HepG2 (cell line): Measurements from ENCODE around the gene CTTNBP2NL. TPM values are rescaled to one million over a fixed set of nuclear protein-coding genes. Genes with fewer than 3 reads are reported as not detected.

ENCODE experiments used
- ATAC-seq: fragments of 200-7000 bp; cut with Tn5 transposase; 3 replicates; pipeline ENCODE4 v1.9.1; 2020; ENCODE audit warnings: mild to moderate bottlenecking, moderate library complexity
- BruUV-seq: library from RNA; stranded (reverse); fragments of 400-500 nt; replicated peaks from 2 replicates; lab custom pipeline; 2021; lab: Mats Ljungman, UMichigan
- CTCF ChIA-PET: fragments of 300-600 bp; formaldehyde crosslinking; extraction: SDS; loops from one replicate; lab custom pipeline; 2021; ENCODE audit warnings: low total read pairs, inconsistent platforms, low intra/inter-chr PET ratio; lab: Yijun Ruan, JAX
- POLR2A ChIA-PET: fragments of 350-600 bp; sonication (Branson Sonifier 250); formaldehyde crosslinking; loops from one replicate; lab custom pipeline; 2020; ENCODE audit warnings: antibody characterized with exemption, inconsistent platforms; lab: Yijun Ruan, JAX
- DNase-seq: peaks from one replicate; pipeline ENCODE4 v3.0.0-alpha.2; 2015; ENCODE audit warnings: low spot score
- FAIRE-seq: peaks from 3 replicates; lab custom pipeline; 2011; peaks lifted over from hg19 to GRCh38; lab: Jason Lieb, UNC
- H2AFZ ChIP-seq: one replicate; pipeline ENCODE4 v1.6.1; 2011; ENCODE audit warnings: low read length, inconsistent platforms
- H3K27ac ChIP-seq: fragments of 300-600 bp; 3 replicates; pipeline ENCODE4 v1.8.0; 2011; ENCODE audit warnings: mixed run types, mild to moderate bottlenecking, mixed read lengths, low read length, inconsistent platforms; ENCODE audit not compliant: insufficient read depth; ENCODE audit errors: extremely low read length
- H3K27me3 ChIP-seq, 2 experiments: fragments of 200-600 bp in 1 of 2; 2 replicates in 1 of 2; 3 replicates in 1 of 2; pipeline versions ENCODE4 v1.6.0 to v1.8.0; 2011; ENCODE audit warnings: low read length in 2 of 2, mild to moderate bottlenecking in 2 of 2, moderate library complexity in 2 of 2, inconsistent platforms in 1 of 2; ENCODE audit not compliant: insufficient read depth in 2 of 2, control insufficient read depth in 1 of 2
- H3K36me3 ChIP-seq, 2 experiments: fragments of 200-600 bp in 1 of 2; replicated peaks in 1 of 2; 2 replicates in 1 of 2; 3 replicates in 1 of 2; pipeline versions ENCODE4 v1.5.1 to v1.8.0; 2011; ENCODE audit warnings: low read length in 2 of 2, inconsistent platforms in 1 of 2; ENCODE audit not compliant: insufficient read depth in 2 of 2, control insufficient read depth in 1 of 2
- H3K4me1 ChIP-seq: 2 replicates; pipeline ENCODE4 v1.5.1; 2012; ENCODE audit warnings: low read length, inconsistent platforms; ENCODE audit not compliant: insufficient read depth
- H3K4me2 ChIP-seq: 2 replicates; pipeline ENCODE4 v1.6.0; 2011; ENCODE audit warnings: low read depth, low read length, inconsistent platforms
- H3K4me3 ChIP-seq, 3 experiments: fragments of 200-600 bp in 1 of 3; sonication (generic), shearing (Covaris generic) in 1 of 3; replicated peaks in 1 of 3; 2 replicates each; pipeline ENCODE4 v1.5.1; 2011 to 2016; ENCODE audit warnings: low read length in 3 of 3, inconsistent platforms in 2 of 3, low read depth in 2 of 3, mild to moderate bottlenecking in 2 of 3, control low read depth in 1 of 3, mixed read lengths in 1 of 3; ENCODE audit not compliant: insufficient read depth in 1 of 3
- H3K79me2 ChIP-seq: one replicate; pipeline ENCODE4 v1.6.1; 2011; ENCODE audit warnings: low read length, inconsistent platforms; ENCODE audit not compliant: insufficient read depth
- H3K9ac ChIP-seq: 2 replicates; pipeline ENCODE4 v1.6.0; 2011; ENCODE audit warnings: mild to moderate bottlenecking, low read depth, low read length, inconsistent platforms; ENCODE audit not compliant: insufficient read depth
- H3K9me3 ChIP-seq: 2 replicates; pipeline ENCODE4 v1.5.1; 2012; ENCODE audit warnings: mild to moderate bottlenecking, low read length
- H4K20me1 ChIP-seq: 2 replicates; pipeline ENCODE4 v1.6.0; 2011; ENCODE audit warnings: inconsistent platforms, mild to moderate bottlenecking, low read length, moderate library complexity; ENCODE audit not compliant: insufficient read depth
- BCL6 ChIP-seq: IDR thresholded peaks from 2 replicates; pipeline ENCODE4 v1.6.1; 2016; ENCODE audit warnings: missing genetic modification reagents, missing compliant biosample characterization
- GABPB1 ChIP-seq: IDR thresholded peaks from 2 replicates; pipeline ENCODE4 v1.6.1; 2016; ENCODE audit warnings: mild to moderate bottlenecking, missing genetic modification reagents, moderate library complexity, missing compliant biosample characterization
- HMGXB4 ChIP-seq, 2 experiments: sonication (generic) in 1 of 2; formaldehyde crosslinking in 1 of 2; IDR thresholded peaks; 2 replicates each; pipeline versions ENCODE4 v1.4.0 to v1.6.1; 2018 to 2020; ENCODE audit warnings: missing genetic modification reagents in 2 of 2, borderline replicate concordance in 1 of 2, low read depth in 1 of 2, mild to moderate bottlenecking in 1 of 2, missing biosample characterization in 1 of 2
- ZMYM3 ChIP-seq: sonication (generic); formaldehyde crosslinking; IDR thresholded peaks from 2 replicates; pipeline ENCODE4 v1.5.1; 2020; ENCODE audit warnings: mild to moderate bottlenecking, missing genetic modification reagents
- ZNF407 ChIP-seq: sonication (generic); formaldehyde crosslinking; IDR thresholded peaks from one replicate; pipeline ENCODE4 v1.5.1; 2020; ENCODE audit warnings: mild to moderate bottlenecking, missing genetic modification reagents; ENCODE audit errors: not compliant biosample characterization
- ZNF687 ChIP-seq: sonication (generic); formaldehyde crosslinking; IDR thresholded peaks from 2 replicates; pipeline ENCODE4 v1.5.1; 2020; ENCODE audit warnings: mild to moderate bottlenecking, missing genetic modification reagents, moderate library complexity
- ZNF777 ChIP-seq: sonication (generic); formaldehyde crosslinking; IDR thresholded peaks from 2 replicates; pipeline ENCODE4 v1.4.0; 2020; ENCODE audit warnings: missing genetic modification reagents
- WGBS: methylation state at CpG from one replicate; pipeline ENCODE4 v1.1.6; 2017; ENCODE audit warnings: low lambda C conversion rate; 5-methylcytosine and 5-hydroxymethylcytosine counted together
- in situ Hi-C: cut with HindIII; loops from 2 replicates; pipeline ENCODE4 v1.10.0; 2017; ENCODE audit warnings: low pct_unique_long_range_greater_than_20kb; ENCODE audit not compliant: extremely low pct_ligation_motif_present
- intact Hi-C: fragments of 100-400 bp; cut with micrococcal nuclease; formaldehyde crosslinking; loops from one replicate; pipeline ENCODE4 v1.10.0; 2022; ENCODE audit not compliant: unreplicated experiment
- polyA plus RNA-seq, 8 experiments: library from polyadenylated mRNA; depleted of rRNA in 3 of 8; stranded (reverse) in 7 of 8; unstranded in 1 of 8; fragments of >200 nt; fragmentation: Illumina TruSeq in 4 of 8; extraction: Trizol in 4 of 8; gene quantifications; 2 replicates each; pipeline versions ENCODE4 v1.2.1 to v1.2.3, GENCODE V29; 2011 to 2016; ENCODE audit warnings: low read depth in 4 of 8, missing spikeins in 1 of 8, mixed read lengths in 1 of 8; ENCODE audit not compliant: insufficient read depth in 1 of 8
- total RNA-seq, 5 experiments: library from RNA; depleted of rRNA; stranded (reverse); fragments of >200 nt; fragmentation: Illumina TruSeq; extraction: Trizol; gene quantifications; 2 replicates each; pipeline ENCODE4 v1.2.3, GENCODE V29; 2016; ENCODE audit warnings: low read depth in 1 of 5

CTTNBP2NL gene
- total and polyA plus RNA-seq, 2 of the 13 experiments (the other 11 are each of a cell fraction or from before 2014, with no cell fraction given), result 2.1 to 4.1 TPM

GRCh38 chr1:112509005-112509659 lies 113.1 kb downstream of the CTTNBP2NL start:
- no TSS peak for BruUV-seq
- in situ Hi-C loops (loop anchor here (10.0 kb wide), 1 partner anchor 196 kb away; the partner anchor contains the start of gene RHOC), intact Hi-C loops (no loop called here)
- DNase-seq (no peak), ATAC-seq (peak; percentile 39), FAIRE-seq (no peak)
- peaks cover 14% of the 10 kb centered on the region for H3K4me1 ChIP-seq
- CTCF ChIA-PET, result no interaction called here
- no peaks in the 10 kb centered on the region for H3K79me2 ChIP-seq
- H4K20me1 ChIP-seq, result peaks cover 2% of the 10 kb centered on the region; the same call in 1 of the 2 replicates
- H3K4me3 ChIP-seq, result peak overlapping the region; percentile 30 to 69 (median 41); a peak in 2 of 6 replicates
- peak overlapping the region; percentile 90 for H3K4me2 ChIP-seq
- H2AFZ ChIP-seq, result no peak overlapping the region
- H3K27me3 ChIP-seq, result peaks cover 9 to 79% of the 10 kb centered on the region in 2 experiments; a peak in 4 of 5 replicates
- POLR2A ChIA-PET, result no interaction called here
- H3K9me3 ChIP-seq, result no peaks in the 10 kb centered on the region
- 54% methylated on average over 19 of the region's 66 CpGs for WGBS
- H3K9ac ChIP-seq, result no peak overlapping the region
- no peaks in the 10 kb centered on the region for H3K36me3 ChIP-seq
- no peak overlapping the region for H3K27ac ChIP-seq
- TF ChIP-seq BCL6, result no peak
- no peak for TF ChIP-seq ZMYM3 (CRISPR knock-in tag)
- no peak for TF ChIP-seq ZNF407 (CRISPR knock-in tag)
- TF ChIP-seq GABPB1 (CRISPR knock-in tag), result no peak
- TF ChIP-seq ZNF777 (CRISPR knock-in tag), result peak; percentile 90; the same call in 1 of the 2 replicates
- TF ChIP-seq HMGXB4 (CRISPR knock-in tag; IDR thresholded peaks at IDR 0.05; ENCODE audit: borderline replicate concordance in 1 of 2, low read depth in 1 of 2), result no peak
- peak; percentile 38 for TF ChIP-seq ZNF687 (CRISPR knock-in tag)
